LNCAP (cell line): ENCODE data around the gene PDLIM3.

Experiments
- TF ChIP-seq, protein P1 (sequence below): fragments of 450-650 bp; IDR thresholded peaks from 2 replicates; pipeline ENCODE4 v1.5.1; 2017; ENCODE audit warnings: mild to moderate bottlenecking

Gene PDLIM3

DNA sequence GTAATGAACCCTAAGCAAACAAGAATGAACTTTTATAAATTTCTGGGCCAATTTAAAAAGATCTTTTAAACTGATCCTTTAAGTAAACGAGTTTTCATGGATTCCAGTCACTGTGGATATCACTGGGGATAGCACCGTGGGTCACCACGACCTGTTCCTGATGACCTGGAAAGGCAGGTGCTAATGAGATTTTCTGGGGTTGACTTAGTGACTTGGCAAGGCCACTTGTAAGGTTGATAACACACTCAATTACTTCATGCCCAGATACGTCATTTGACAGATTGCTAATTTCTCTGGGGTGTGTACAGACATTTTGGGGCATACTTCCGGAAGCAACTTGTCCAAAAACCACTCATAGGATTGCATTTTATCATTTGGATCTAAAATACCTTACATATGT is 24.5 kb downstream of the PDLIM3 start:
- TF ChIP-seq, protein P1, sequence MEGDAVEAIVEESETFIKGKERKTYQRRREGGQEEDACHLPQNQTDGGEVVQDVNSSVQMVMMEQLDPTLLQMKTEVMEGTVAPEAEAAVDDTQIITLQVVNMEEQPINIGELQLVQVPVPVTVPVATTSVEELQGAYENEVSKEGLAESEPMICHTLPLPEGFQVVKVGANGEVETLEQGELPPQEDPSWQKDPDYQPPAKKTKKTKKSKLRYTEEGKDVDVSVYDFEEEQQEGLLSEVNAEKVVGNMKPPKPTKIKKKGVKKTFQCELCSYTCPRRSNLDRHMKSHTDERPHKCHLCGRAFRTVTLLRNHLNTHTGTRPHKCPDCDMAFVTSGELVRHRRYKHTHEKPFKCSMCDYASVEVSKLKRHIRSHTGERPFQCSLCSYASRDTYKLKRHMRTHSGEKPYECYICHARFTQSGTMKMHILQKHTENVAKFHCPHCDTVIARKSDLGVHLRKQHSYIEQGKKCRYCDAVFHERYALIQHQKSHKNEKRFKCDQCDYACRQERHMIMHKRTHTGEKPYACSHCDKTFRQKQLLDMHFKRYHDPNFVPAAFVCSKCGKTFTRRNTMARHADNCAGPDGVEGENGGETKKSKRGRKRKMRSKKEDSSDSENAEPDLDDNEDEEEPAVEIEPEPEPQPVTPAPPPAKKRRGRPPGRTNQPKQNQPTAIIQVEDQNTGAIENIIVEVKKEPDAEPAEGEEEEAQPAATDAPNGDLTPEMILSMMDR: no peak

GRCh38 chr4:185508181-185508580 is 27.1 kb downstream of the PDLIM3 start:
- TF ChIP-seq, protein P1: no peak

DNA sequence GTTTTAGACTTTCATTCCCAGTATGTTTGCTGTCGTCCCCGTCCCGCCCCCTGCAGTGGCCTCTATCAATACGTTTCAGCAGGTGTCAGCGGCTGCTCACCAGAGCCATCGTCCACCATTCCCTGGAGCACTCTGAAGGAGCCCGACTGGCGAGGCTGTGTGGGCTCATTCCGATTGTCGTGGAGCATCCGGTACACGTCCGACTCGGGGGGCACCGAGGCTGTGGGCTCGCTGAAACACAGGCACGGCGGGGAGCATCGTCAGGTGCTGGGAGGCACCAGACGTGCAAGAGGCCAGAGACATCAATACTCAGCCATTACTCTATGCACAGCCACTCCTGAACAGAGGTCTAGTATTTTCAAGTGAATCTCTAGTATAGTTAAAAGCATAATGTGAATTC is 28.9 kb downstream of the PDLIM3 start:
- TF ChIP-seq, protein P1: no peak

- TF ChIP-seq, protein P1: no peak
These were observed 30.9 kb downstream of the PDLIM3 start for GRCh38 chr4:185504098-185505047.

DNA sequence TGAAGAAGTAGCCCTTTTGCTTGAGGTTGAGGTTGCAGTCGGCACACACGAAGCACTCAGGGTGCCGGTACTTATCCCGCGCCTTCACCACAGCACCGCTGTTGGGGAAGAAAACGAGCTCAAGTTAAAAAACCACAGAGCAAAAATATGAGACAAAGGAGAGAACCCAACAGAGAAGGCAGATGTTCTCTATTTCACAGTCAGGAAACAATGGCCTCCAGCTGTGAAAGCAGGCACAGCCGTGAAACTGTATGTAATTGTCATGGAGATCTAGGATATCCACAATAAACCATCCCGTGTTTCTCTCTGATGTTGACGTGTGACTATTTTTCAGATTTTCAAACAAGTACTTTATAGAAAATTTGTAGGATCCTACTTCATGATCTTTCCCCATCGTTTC is 32.9 kb downstream of the PDLIM3 start:
- TF ChIP-seq, protein P1: no peak

DNA sequence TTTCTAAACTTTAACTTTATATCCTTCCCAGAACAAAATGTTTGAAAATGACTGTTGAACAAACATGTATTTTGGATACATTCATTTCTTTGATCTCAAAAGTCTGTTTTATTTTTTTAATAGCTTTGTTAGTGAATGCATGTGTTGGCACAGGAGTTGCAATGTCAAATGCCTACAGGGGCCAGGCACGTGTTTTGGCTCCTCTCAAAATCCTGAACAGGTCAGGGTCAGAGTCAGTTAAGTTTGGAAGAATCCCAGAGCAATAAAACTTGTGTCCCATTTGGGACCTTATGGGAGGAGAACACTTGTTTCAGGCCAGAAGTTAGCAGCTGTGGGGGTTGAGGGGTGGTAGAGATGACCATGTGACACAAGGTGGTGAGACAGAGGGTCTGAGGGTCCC is 34.7 kb downstream of the PDLIM3 start:
- TF ChIP-seq, protein P1: no peak

DNA sequence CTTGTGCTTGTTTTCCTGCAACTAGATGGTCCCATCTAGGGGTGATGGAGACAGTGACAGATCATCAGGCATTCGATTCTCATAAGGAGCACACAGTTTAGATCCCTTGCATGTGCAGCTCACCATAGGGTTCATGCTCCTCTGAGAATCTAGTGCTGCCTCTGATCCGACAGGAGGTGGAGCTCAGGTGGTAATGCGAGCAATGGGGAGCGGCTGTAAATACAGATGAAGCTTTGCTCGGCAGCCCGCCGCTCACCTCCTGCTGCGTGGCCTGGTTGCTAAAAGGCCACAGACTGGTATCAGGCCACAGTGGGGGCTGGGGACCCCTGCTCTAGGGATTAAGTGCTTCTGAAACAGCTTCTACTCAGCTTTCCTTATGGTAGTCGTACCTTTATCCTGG is 35.3 kb downstream of the PDLIM3 start:
- TF ChIP-seq, protein P1: no peak
